ENCODE results near the gene ARL6IP4. TPM values are rescaled to one million over a fixed set of nuclear protein-coding genes. Genes with fewer than 3 reads are reported as not detected.
A peak's percentile ranks its signal among the peaks of the same experiment; 100 is the strongest.

Gene ARL6IP4
- total and polyA plus RNA-seq, 11 donors: 123 to 325 (median 148) TPM

- intact Hi-C loops (cut with DNase I): loop anchor here in 2 of 10 donors (10.0 kb wide), 2 partner anchors 166 to 246 kb away; partner anchors contain the start of genes PITPNM2 (in 2 of the 2), MPHOSPH9 (in 1 of the 2) and MTRFR (in 1 of the 2)
- peaks cover 0 to 76% (median 35%) of the 10 kb centered on the region in 9 donors for H3K36me3 ChIP-seq
- DNase-seq: peak in 1 of 5 donors; percentile 61
- H3K27ac ChIP-seq: no peak overlapping the region
- no peak overlapping the region for H3K4me3 ChIP-seq
- 88 to 91% (median 91%) methylated on average over 16 to 21 of the region's 21 CpGs for WGBS, 4 donors
- H3K9me3 ChIP-seq: no peaks in the 10 kb centered on the region
- H3K4me1 ChIP-seq: peaks cover 0 to 19% (median 17%) of the 10 kb centered on the region in 12 donors
- no peaks in the 10 kb centered on the region for H3K27me3 ChIP-seq
- TF ChIP-seq POLR2A (IDR thresholded peaks at IDR 0.05) (no peak), CTCF (IDR thresholded peaks at IDR 0.05) (no peak)
- ATAC-seq: no peak
These were observed 8.2 kb downstream of the ARL6IP4 start for GRCh38 chr12:122988612-122989212.

GRCh38 chr12:122989225-122989839 lies 8.9 kb downstream of the ARL6IP4 start:
- Histone ChIP-seq H3K9me3 (no peaks in the 10 kb centered on the region), H3K36me3 (peaks cover 0 to 79% (median 38%) of the 10 kb centered on the region in 9 donors), H3K4me1 (peaks cover 0 to 13% (median 11%) of the 10 kb centered on the region in 12 donors), H3K27me3 (no peaks in the 10 kb centered on the region), H3K4me3 (no peak overlapping the region), H3K27ac (no peak overlapping the region)
- TF ChIP-seq CTCF (IDR thresholded peaks at IDR 0.05) (no peak), POLR2A (IDR thresholded peaks at IDR 0.05) (no peak)
- DNase-seq (peak in 1 of 5 donors; percentile 46), ATAC-seq (no peak)
- 85 to 93% (median 92%) methylated on average over 9 to 10 of the region's 10 CpGs for WGBS, 4 donors
- intact Hi-C loops (cut with DNase I): loop anchor here in 2 of 10 donors (10.0 kb wide), 2 partner anchors 165 to 245 kb away; partner anchors contain the start of genes PITPNM2 (in 2 of the 2), MPHOSPH9 (in 1 of the 2) and MTRFR (in 1 of the 2)

- no peak for TF ChIP-seq POLR2A (IDR thresholded peaks at IDR 0.05)
- no peak for TF ChIP-seq CTCF (IDR thresholded peaks at IDR 0.05)
- H3K4me1 ChIP-seq: peaks cover 0 to 8% (median 5%) of the 10 kb centered on the region in 12 donors
- DNase-seq: peak in 1 of 5 donors; percentile 60
- WGBS, 4 donors: 88 to 94% (median 90%) methylated on average over 18 to 22 of the region's 22 CpGs
- ATAC-seq: no peak
- intact Hi-C loops (cut with DNase I): loop anchor here in 2 of 10 donors (10.0 kb wide), 2 partner anchors 165 to 245 kb away; partner anchors contain the start of genes PITPNM2 (in 2 of the 2), MPHOSPH9 (in 1 of the 2) and MTRFR (in 1 of the 2)
- H3K4me3 ChIP-seq: no peak overlapping the region
- no peaks in the 10 kb centered on the region for H3K9me3 ChIP-seq
- H3K27ac ChIP-seq: no peak overlapping the region
- peaks cover 0 to 85% (median 38%) of the 10 kb centered on the region in 9 donors for H3K36me3 ChIP-seq
- no peaks in the 10 kb centered on the region for H3K27me3 ChIP-seq
These were observed 9.5 kb downstream of the ARL6IP4 start for GRCh38 chr12:122989874-122990419.

- peaks cover 0 to 9% (median under 1%) of the 10 kb centered on the region in 12 donors for H3K4me1 ChIP-seq
- TF ChIP-seq CTCF (IDR thresholded peaks at IDR 0.05) (no peak), POLR2A (IDR thresholded peaks at IDR 0.05) (no peak)
- ATAC-seq (no peak), DNase-seq (peak in 2 of 5 donors; percentile 12 to 63)
- no peak overlapping the region for H3K27ac ChIP-seq
- no peaks in the 10 kb centered on the region for H3K27me3 ChIP-seq
- no peak overlapping the region for H3K4me3 ChIP-seq
- H3K9me3 ChIP-seq: no peaks in the 10 kb centered on the region
- H3K36me3 ChIP-seq: peaks cover 0 to 83% (median 38%) of the 10 kb centered on the region in 9 donors
- WGBS, 4 donors: 93 to 100% (median 95%) methylated on average over 1 to 13 of the region's 13 CpGs
- intact Hi-C loops (cut with DNase I): no loop called here
These were observed 10.1 kb downstream of the ARL6IP4 start for GRCh38 chr12:122990561-122990960.
